KG1 (cell line): ENCODE data around the gene PRDX1.
"Not testable (repeated sequence)": the region's sequence is repeated elsewhere in the genome, so short reads cannot be mapped to it uniquely, and the experiment has no call there.

ENCODE experiments used
- DNase-seq: peaks from one replicate; lab custom pipeline; 2025; lab: John Stamatoyannopoulos, UW

PRDX1 gene

GRCh38 chr1:45535988-45536766 is 14.5 kb upstream of the PRDX1 start:
- no peak for DNase-seq

GRCh38 chr1:45531873-45532272 is 10.2 kb upstream of the PRDX1 start:
- no peak for DNase-seq

GRCh38 chr1:45530632-45531135 is 9.0 kb upstream of the PRDX1 start:
- no peak for DNase-seq

GRCh38 chr1:45526135-45526644 is 4.5 kb upstream of the PRDX1 start:
- no peak for DNase-seq

GRCh38 chr1:45523975-45524374 is 2.3 kb upstream of the PRDX1 start:
- DNase-seq: not testable (repeated sequence)

- not testable (repeated sequence) for DNase-seq
Observed at GRCh38 chr1:45523516-45523915, 1.8 kb upstream of the PRDX1 start.

GRCh38 chr1:45522324-45523104 is 830 bp upstream of the PRDX1 start:
- no peak for DNase-seq

GRCh38 chr1:45519774-45520173 is 1.9 kb downstream of the PRDX1 start:
- not testable (repeated sequence) for DNase-seq

GRCh38 chr1:45518910-45519309 is 2.8 kb downstream of the PRDX1 start:
- DNase-seq: no peak

GRCh38 chr1:45518366-45518765 is 3.3 kb downstream of the PRDX1 start:
- not testable (repeated sequence) for DNase-seq

GRCh38 chr1:45516465-45516864 is 5.2 kb downstream of the PRDX1 start:
- no peak for DNase-seq

- DNase-seq: no peak
Observed at GRCh38 chr1:45516036-45516435, 5.6 kb downstream of the PRDX1 start.

- not testable (repeated sequence) for DNase-seq
Observed at GRCh38 chr1:45513532-45514260, 8.0 kb downstream of the PRDX1 start.

GRCh38 chr1:45512641-45513054 is 9.0 kb downstream of the PRDX1 start:
- peak; percentile 22 for DNase-seq

GRCh38 chr1:45510972-45511527 is 10.6 kb downstream of the PRDX1 start:
- DNase-seq: no peak

GRCh38 chr1:45510036-45510971 is 11.4 kb downstream of the PRDX1 start:
- DNase-seq: no peak

- no peak for DNase-seq
Observed at GRCh38 chr1:45508295-45509151, 13.2 kb downstream of the PRDX1 start.

- no peak for DNase-seq
Observed at GRCh38 chr1:45507893-45508292, 13.8 kb downstream of the PRDX1 start.

- no peak for DNase-seq
Observed at GRCh38 chr1:45507195-45507594, 14.5 kb downstream of the PRDX1 start.
